ENCODE measurements around the gene TICRR. TPM values are rescaled to one million over a fixed set of nuclear protein-coding genes. Genes with fewer than 3 reads are reported as not detected.

TICRR gene
- total RNA-seq, 1 experiment from 2014 or later = 37.4 TPM

DNA sequence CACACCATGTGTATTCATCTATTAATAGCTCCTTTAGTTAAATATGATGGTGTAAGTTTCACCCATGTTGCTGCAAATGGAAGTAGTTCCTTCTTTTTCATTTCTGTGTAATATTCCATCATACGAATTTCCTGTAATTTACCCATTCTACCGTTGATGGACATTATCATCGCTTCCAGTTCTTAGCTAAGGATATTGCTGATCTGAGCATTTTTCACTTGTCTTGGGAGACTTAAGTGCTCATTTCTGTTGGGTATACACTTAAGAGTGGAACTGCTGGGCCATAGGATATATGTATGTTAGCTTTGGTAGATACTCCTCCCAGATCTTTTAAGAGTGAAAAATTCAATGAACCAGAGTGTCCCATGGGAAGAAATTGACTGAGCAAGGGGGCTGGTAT, 92.9 kb downstream of the TICRR start:
- H3K27me3 Mint-ChIP-seq (ENCODE audit: low read depth) = peaks cover 17% of the 10 kb centered on the region
- CTCF ChIA-PET = no interaction called here
- ATAC-seq = no peak

GRCh38 chr15:89669309-89669865, 94.1 kb downstream of the TICRR start:
- ChIA-PET CTCF (interaction anchor here (0.6 to 1.6 kb wide), 3 partner anchors 81 to 154 kb away, joined by 3 read pairs; no protein-coding TSS in a partner anchor), POLR2A (no interaction called here)
- no peak overlapping the region for H3K4me3 Mint-ChIP-seq
- TF ChIP-seq ZBTB21 (CRISPR knock-in tag; IDR thresholded peaks at IDR 0.05; ENCODE audit: borderline replicate concordance) = no peak
- no peak for TF ChIP-seq SMAD4 (CRISPR knock-in tag; IDR thresholded peaks at IDR 0.05)
- no peak for TF ChIP-seq TEAD1 (CRISPR knock-in tag; IDR thresholded peaks at IDR 0.05)
- TF ChIP-seq TCF7 (CRISPR knock-in tag; IDR thresholded peaks at IDR 0.05; ENCODE audit: low read depth) = no peak
- ATAC-seq (no peak), DNase-seq (ENCODE audit: low spot score) (no peak)
- peaks cover 14% of the 10 kb centered on the region for H3K27me3 Mint-ChIP-seq (ENCODE audit: low read depth)
- H3K9me3 Mint-ChIP-seq = no peaks in the 10 kb centered on the region
- no peaks in the 10 kb centered on the region for H3K36me3 Mint-ChIP-seq
- H3K27ac Mint-ChIP-seq = no peak overlapping the region
- H3K4me1 Mint-ChIP-seq = peaks cover 13% of the 10 kb centered on the region

More for the DNA sequence above, 92.9 kb downstream of the TICRR start:
- TF ChIP-seq, protein P1, sequence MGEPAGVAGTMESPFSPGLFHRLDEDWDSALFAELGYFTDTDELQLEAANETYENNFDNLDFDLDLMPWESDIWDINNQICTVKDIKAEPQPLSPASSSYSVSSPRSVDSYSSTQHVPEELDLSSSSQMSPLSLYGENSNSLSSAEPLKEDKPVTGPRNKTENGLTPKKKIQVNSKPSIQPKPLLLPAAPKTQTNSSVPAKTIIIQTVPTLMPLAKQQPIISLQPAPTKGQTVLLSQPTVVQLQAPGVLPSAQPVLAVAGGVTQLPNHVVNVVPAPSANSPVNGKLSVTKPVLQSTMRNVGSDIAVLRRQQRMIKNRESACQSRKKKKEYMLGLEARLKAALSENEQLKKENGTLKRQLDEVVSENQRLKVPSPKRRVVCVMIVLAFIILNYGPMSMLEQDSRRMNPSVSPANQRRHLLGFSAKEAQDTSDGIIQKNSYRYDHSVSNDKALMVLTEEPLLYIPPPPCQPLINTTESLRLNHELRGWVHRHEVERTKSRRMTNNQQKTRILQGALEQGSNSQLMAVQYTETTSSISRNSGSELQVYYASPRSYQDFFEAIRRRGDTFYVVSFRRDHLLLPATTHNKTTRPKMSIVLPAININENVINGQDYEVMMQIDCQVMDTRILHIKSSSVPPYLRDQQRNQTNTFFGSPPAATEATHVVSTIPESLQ (CRISPR knock-in tag; IDR thresholded peaks at IDR 0.05) = no peak
- TF ChIP-seq PRRX2 (CRISPR knock-in tag; IDR thresholded peaks at IDR 0.05) = no peak
- TF ChIP-seq ZNF263 (CRISPR knock-in tag; IDR thresholded peaks at IDR 0.05; ENCODE audit: low read depth) = no peak
- Mint-ChIP-seq H3K36me3 (no peaks in the 10 kb centered on the region), H3K27ac (no peak overlapping the region), H3K9me3 (no peaks in the 10 kb centered on the region), H3K4me3 (no peak overlapping the region), H3K4me1 (peaks cover 14% of the 10 kb centered on the region)
- DNase-seq (ENCODE audit: low spot score) = no peak
- POLR2A ChIA-PET = no interaction called here

DNA sequence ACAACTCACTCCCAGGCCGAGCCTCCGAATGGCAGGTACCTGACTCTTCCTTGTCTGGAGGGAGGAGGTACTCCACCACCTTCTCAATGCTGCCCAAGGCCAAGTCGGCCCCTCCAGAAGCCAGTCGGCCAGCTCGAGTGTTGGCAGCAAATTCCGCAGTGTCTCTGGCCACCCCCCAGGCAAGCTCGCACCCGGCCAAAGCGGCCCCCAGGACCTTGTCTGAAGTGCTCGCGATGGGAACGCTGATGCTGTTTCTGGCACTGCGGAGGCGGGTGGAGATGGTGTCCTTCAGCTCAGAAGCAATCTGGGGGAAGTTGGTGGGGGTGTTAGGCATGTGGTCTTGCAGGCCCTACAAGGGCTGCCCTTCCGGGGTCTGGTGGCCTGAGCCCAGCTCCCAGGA, 94.7 kb downstream of the TICRR start:
- Mint-ChIP-seq H3K36me3 (no peaks in the 10 kb centered on the region), H3K27me3 (ENCODE audit: low read depth) (peaks cover 9% of the 10 kb centered on the region), H3K9me3 (no peaks in the 10 kb centered on the region), H3K4me3 (no peak overlapping the region), H3K27ac (no peak overlapping the region), H3K4me1 (peaks cover 7% of the 10 kb centered on the region)
- ATAC-seq (no peak), DNase-seq (ENCODE audit: low spot score) (no peak)
- CTCF ChIA-PET = interaction anchor here (0.9 to 1.6 kb wide), 2 partner anchors 91 to 107 kb away, joined by 3 read pairs; no protein-coding TSS in a partner anchor
- POLR2A ChIA-PET = no interaction called here
- TF ChIP-seq NFATC4 (CRISPR knock-in tag; IDR thresholded peaks at IDR 0.05) = no peak
- TF ChIP-seq, protein P2, sequence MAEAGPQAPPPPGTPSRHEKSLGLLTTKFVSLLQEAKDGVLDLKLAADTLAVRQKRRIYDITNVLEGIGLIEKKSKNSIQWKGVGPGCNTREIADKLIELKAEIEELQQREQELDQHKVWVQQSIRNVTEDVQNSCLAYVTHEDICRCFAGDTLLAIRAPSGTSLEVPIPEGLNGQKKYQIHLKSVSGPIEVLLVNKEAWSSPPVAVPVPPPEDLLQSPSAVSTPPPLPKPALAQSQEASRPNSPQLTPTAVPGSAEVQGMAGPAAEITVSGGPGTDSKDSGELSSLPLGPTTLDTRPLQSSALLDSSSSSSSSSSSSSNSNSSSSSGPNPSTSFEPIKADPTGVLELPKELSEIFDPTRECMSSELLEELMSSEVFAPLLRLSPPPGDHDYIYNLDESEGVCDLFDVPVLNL (CRISPR knock-in tag; IDR thresholded peaks at IDR 0.05; ENCODE audit: borderline replicate concordance, low read depth) = no peak
- TF ChIP-seq E2F5 (CRISPR knock-in tag; IDR thresholded peaks at IDR 0.05) = no peak
- no peak for TF ChIP-seq ZNF121 (CRISPR knock-in tag; IDR thresholded peaks at IDR 0.05)
- TF ChIP-seq, protein P3, sequence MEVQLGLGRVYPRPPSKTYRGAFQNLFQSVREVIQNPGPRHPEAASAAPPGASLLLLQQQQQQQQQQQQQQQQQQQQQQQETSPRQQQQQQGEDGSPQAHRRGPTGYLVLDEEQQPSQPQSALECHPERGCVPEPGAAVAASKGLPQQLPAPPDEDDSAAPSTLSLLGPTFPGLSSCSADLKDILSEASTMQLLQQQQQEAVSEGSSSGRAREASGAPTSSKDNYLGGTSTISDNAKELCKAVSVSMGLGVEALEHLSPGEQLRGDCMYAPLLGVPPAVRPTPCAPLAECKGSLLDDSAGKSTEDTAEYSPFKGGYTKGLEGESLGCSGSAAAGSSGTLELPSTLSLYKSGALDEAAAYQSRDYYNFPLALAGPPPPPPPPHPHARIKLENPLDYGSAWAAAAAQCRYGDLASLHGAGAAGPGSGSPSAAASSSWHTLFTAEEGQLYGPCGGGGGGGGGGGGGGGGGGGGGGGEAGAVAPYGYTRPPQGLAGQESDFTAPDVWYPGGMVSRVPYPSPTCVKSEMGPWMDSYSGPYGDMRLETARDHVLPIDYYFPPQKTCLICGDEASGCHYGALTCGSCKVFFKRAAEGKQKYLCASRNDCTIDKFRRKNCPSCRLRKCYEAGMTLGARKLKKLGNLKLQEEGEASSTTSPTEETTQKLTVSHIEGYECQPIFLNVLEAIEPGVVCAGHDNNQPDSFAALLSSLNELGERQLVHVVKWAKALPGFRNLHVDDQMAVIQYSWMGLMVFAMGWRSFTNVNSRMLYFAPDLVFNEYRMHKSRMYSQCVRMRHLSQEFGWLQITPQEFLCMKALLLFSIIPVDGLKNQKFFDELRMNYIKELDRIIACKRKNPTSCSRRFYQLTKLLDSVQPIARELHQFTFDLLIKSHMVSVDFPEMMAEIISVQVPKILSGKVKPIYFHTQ (CRISPR knock-in tag; IDR thresholded peaks at IDR 0.05) = no peak
- TF ChIP-seq, protein P4, sequence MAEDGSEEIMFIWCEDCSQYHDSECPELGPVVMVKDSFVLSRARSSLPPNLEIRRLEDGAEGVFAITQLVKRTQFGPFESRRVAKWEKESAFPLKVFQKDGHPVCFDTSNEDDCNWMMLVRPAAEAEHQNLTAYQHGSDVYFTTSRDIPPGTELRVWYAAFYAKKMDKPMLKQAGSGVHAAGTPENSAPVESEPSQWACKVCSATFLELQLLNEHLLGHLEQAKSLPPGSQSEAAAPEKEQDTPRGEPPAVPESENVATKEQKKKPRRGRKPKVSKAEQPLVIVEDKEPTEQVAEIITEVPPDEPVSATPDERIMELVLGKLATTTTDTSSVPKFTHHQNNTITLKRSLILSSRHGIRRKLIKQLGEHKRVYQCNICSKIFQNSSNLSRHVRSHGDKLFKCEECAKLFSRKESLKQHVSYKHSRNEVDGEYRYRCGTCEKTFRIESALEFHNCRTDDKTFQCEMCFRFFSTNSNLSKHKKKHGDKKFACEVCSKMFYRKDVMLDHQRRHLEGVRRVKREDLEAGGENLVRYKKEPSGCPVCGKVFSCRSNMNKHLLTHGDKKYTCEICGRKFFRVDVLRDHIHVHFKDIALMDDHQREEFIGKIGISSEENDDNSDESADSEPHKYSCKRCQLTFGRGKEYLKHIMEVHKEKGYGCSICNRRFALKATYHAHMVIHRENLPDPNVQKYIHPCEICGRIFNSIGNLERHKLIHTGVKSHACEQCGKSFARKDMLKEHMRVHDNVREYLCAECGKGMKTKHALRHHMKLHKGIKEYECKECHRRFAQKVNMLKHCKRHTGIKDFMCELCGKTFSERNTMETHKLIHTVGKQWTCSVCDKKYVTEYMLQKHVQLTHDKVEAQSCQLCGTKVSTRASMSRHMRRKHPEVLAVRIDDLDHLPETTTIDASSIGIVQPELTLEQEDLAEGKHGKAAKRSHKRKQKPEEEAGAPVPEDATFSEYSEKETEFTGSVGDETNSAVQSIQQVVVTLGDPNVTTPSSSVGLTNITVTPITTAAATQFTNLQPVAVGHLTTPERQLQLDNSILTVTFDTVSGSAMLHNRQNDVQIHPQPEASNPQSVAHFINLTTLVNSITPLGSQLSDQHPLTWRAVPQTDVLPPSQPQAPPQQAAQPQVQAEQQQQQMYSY (CRISPR knock-in tag; IDR thresholded peaks at IDR 0.05) = no peak
- TF ChIP-seq, protein P5, sequence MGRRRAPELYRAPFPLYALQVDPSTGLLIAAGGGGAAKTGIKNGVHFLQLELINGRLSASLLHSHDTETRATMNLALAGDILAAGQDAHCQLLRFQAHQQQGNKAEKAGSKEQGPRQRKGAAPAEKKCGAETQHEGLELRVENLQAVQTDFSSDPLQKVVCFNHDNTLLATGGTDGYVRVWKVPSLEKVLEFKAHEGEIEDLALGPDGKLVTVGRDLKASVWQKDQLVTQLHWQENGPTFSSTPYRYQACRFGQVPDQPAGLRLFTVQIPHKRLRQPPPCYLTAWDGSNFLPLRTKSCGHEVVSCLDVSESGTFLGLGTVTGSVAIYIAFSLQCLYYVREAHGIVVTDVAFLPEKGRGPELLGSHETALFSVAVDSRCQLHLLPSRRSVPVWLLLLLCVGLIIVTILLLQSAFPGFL (CRISPR knock-in tag; IDR thresholded peaks at IDR 0.05; ENCODE audit: borderline replicate concordance) = no peak
- no peak for TF ChIP-seq TEAD4 (CRISPR knock-in tag; IDR thresholded peaks at IDR 0.05)
- no peak for TF ChIP-seq JUN (CRISPR knock-in tag; IDR thresholded peaks at IDR 0.05)
- TF ChIP-seq ZNF263 (CRISPR knock-in tag; IDR thresholded peaks at IDR 0.05; ENCODE audit: low read depth) = no peak
- TF ChIP-seq, protein P6, sequence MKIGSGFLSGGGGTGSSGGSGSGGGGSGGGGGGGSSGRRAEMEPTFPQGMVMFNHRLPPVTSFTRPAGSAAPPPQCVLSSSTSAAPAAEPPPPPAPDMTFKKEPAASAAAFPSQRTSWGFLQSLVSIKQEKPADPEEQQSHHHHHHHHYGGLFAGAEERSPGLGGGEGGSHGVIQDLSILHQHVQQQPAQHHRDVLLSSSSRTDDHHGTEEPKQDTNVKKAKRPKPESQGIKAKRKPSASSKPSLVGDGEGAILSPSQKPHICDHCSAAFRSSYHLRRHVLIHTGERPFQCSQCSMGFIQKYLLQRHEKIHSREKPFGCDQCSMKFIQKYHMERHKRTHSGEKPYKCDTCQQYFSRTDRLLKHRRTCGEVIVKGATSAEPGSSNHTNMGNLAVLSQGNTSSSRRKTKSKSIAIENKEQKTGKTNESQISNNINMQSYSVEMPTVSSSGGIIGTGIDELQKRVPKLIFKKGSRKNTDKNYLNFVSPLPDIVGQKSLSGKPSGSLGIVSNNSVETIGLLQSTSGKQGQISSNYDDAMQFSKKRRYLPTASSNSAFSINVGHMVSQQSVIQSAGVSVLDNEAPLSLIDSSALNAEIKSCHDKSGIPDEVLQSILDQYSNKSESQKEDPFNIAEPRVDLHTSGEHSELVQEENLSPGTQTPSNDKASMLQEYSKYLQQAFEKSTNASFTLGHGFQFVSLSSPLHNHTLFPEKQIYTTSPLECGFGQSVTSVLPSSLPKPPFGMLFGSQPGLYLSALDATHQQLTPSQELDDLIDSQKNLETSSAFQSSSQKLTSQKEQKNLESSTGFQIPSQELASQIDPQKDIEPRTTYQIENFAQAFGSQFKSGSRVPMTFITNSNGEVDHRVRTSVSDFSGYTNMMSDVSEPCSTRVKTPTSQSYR (CRISPR knock-in tag; IDR thresholded peaks at IDR 0.05) = no peak

Data from WTC11 (cell line).